NCI-H345 treated with DMSO at 0.1 percent for 48 hours (cell line): ENCODE measurements around the gene IFTAP.
"Not testable (repeated sequence)": the region's sequence is repeated elsewhere in the genome, so short reads cannot be mapped to it uniquely, and the experiment has no call there.

ENCODE experiments used
- DNase-seq: peaks from one replicate; lab custom pipeline; 2025; ENCODE audit not compliant: unreplicated experiment; lab: John Stamatoyannopoulos, UW

IFTAP gene

GRCh38 chr11:36635066-36635862, 41.0 kb downstream of the IFTAP start:
- no peak for DNase-seq

GRCh38 chr11:36638556-36638955, 44.3 kb downstream of the IFTAP start:
- no peak for DNase-seq

GRCh38 chr11:36657610-36658267, 63.4 kb downstream of the IFTAP start:
- DNase-seq = no peak

GRCh38 chr11:36661359-36661758, 67.1 kb downstream of the IFTAP start:
- not testable (repeated sequence) for DNase-seq

- peak; percentile 26 for DNase-seq
These were observed 78.6 kb downstream of the IFTAP start for GRCh38 chr11:36672815-36673450.

- not testable (repeated sequence) for DNase-seq
These were observed 85.2 kb downstream of the IFTAP start for GRCh38 chr11:36679547-36679946.

- DNase-seq = no peak
These were observed 89.5 kb downstream of the IFTAP start for GRCh38 chr11:36683818-36684217.

- no peak for DNase-seq
These were observed 90.8 kb downstream of the IFTAP start for GRCh38 chr11:36684840-36685801.

GRCh38 chr11:36688132-36688531, 93.8 kb downstream of the IFTAP start:
- no peak for DNase-seq

- no peak for DNase-seq
These were observed 94.4 kb downstream of the IFTAP start for GRCh38 chr11:36688571-36689291.

- no peak for DNase-seq
These were observed 95.1 kb downstream of the IFTAP start for GRCh38 chr11:36689442-36689841.

- no peak for DNase-seq
These were observed 98.4 kb downstream of the IFTAP start for GRCh38 chr11:36692704-36693103.

- no peak for DNase-seq
These were observed 99.0 kb downstream of the IFTAP start for GRCh38 chr11:36693139-36693843.

GRCh38 chr11:36695111-36695510, 100.8 kb downstream of the IFTAP start:
- DNase-seq = no peak

GRCh38 chr11:36695571-36695970, 101.3 kb downstream of the IFTAP start:
- DNase-seq = no peak

- no peak for DNase-seq
These were observed 102.2 kb downstream of the IFTAP start for GRCh38 chr11:36696550-36696949.

- no peak for DNase-seq
These were observed 105.0 kb downstream of the IFTAP start for GRCh38 chr11:36699271-36699670.

GRCh38 chr11:36700246-36700645, 105.9 kb downstream of the IFTAP start:
- DNase-seq = no peak

- peak; percentile 51 for DNase-seq
These were observed 108.2 kb downstream of the IFTAP start for GRCh38 chr11:36702330-36703054.
